Activated CD4-positive, alpha-beta memory T cell treated with anti-CD3 and anti-CD28 coated beads for 36 hours (primary cell): ENCODE data around the gene PITRM1. TPM values are rescaled to one million over a fixed set of nuclear protein-coding genes. Genes with fewer than 3 reads are reported as not detected.
"Not testable (repeated sequence)": the region's sequence is repeated elsewhere in the genome, so short reads cannot be mapped to it uniquely, and the experiment has no call there.

Experiments used
- CTCF ChIA-PET: fragments of 350-600 bp; sonication (Branson Sonifier 250); formaldehyde crosslinking; loops from one replicate; lab custom pipeline; 2021; ENCODE audit warnings: antibody characterized with exemption, inconsistent platforms; lab: Charles Lee
- POLR2A ChIA-PET: fragments of 350-600 bp; sonication (Branson Sonifier 250); formaldehyde crosslinking; loops from one replicate; lab custom pipeline; 2021; ENCODE audit warnings: antibody characterized with exemption; lab: Charles Lee
- DNase-seq: peaks from one replicate; pipeline ENCODE4 v3.0.0-alpha.2; 2020
- H3K27ac Mint-ChIP-seq: one replicate; pipeline ENCODE4 v1.8.0; 2021; ENCODE audit warnings: mixed read lengths
- H3K27me3 Mint-ChIP-seq: one replicate; pipeline ENCODE4 v1.8.0; 2021; ENCODE audit warnings: mixed read lengths
- H3K36me3 Mint-ChIP-seq: one replicate; pipeline ENCODE4 v1.8.0; 2021; ENCODE audit warnings: mixed read lengths
- H3K4me1 Mint-ChIP-seq: one replicate; pipeline ENCODE4 v1.8.0; 2021; ENCODE audit warnings: low read depth, mixed read lengths
- H3K4me3 Mint-ChIP-seq: one replicate; pipeline ENCODE4 v1.8.0; 2021; ENCODE audit warnings: mild to moderate bottlenecking, mixed read lengths
- H3K9me3 Mint-ChIP-seq: one replicate; pipeline ENCODE4 v1.8.0; 2021; ENCODE audit warnings: mixed read lengths
- intact Hi-C: fragments of 100-400 bp; cut with micrococcal nuclease; formaldehyde crosslinking; loops from one replicate; pipeline ENCODE4 v1.15.1; 2023
- total RNA-seq, 2 experiments: library from RNA; stranded (reverse); gene quantifications; one replicate each; pipeline ENCODE4 v1.2.3, GENCODE V29; 2021

The PITRM1 gene
- total RNA-seq, 2 experiments from 2014 or later = 103 to 109 TPM

GRCh38 chr10:3179174-3179573 lies 6.6 kb upstream of the PITRM1 start:
- H3K36me3 Mint-ChIP-seq = no peaks in the 10 kb centered on the region
- intact Hi-C loops = no loop called here
- CTCF ChIA-PET = interaction anchor here (0.6 kb wide), 1 partner anchor 14 kb away, joined by 3 read pairs; no protein-coding TSS in a partner anchor
- no peak for DNase-seq
- H3K27ac Mint-ChIP-seq = no peak overlapping the region
- H3K4me1 Mint-ChIP-seq = no peaks in the 10 kb centered on the region
- POLR2A ChIA-PET = no interaction called here
- H3K9me3 Mint-ChIP-seq = no peaks in the 10 kb centered on the region
- H3K27me3 Mint-ChIP-seq = peaks cover 20% of the 10 kb centered on the region
- no peak overlapping the region for H3K4me3 Mint-ChIP-seq

GRCh38 chr10:3178042-3178441 lies 5.5 kb upstream of the PITRM1 start:
- H3K27me3 Mint-ChIP-seq = peaks cover 13% of the 10 kb centered on the region
- CTCF ChIA-PET = no interaction called here
- H3K4me3 Mint-ChIP-seq = no peak overlapping the region
- POLR2A ChIA-PET = no interaction called here
- DNase-seq = no peak
- H3K4me1 Mint-ChIP-seq = peaks cover 3% of the 10 kb centered on the region
- intact Hi-C loops = no loop called here
- H3K27ac Mint-ChIP-seq = no peak overlapping the region
- no peaks in the 10 kb centered on the region for H3K9me3 Mint-ChIP-seq
- H3K36me3 Mint-ChIP-seq = no peaks in the 10 kb centered on the region

- Mint-ChIP-seq H3K4me3 (peak overlapping the region; percentile 78), H3K27me3 (no peaks in the 10 kb centered on the region), H3K9me3 (peaks cover 3% of the 10 kb centered on the region), H3K27ac (peak overlapping the region; percentile 83), H3K36me3 (peaks cover 20% of the 10 kb centered on the region), H3K4me1 (peaks cover 25% of the 10 kb centered on the region)
- ChIA-PET POLR2A (interaction anchor here (0.9 to 2.2 kb wide), 6 partner anchors 9 to 612 kb away, joined by 3 to 7 read pairs (median 4); partner anchors contain the start of gene KLF6), CTCF (interaction anchor here (1.2 to 1.3 kb wide), 2 partner anchors 20 to 24 kb away, joined by 3 to 6 read pairs; no protein-coding TSS in a partner anchor)
- no peak for DNase-seq
- intact Hi-C loops = loop anchor here (2.0 kb wide), 2 partner anchors 103 to 223 kb away; no protein-coding TSS in a partner anchor
Observed at GRCh38 chr10:3173171-3173878, 743 bp upstream of the PITRM1 start.

GRCh38 chr10:3172081-3172445 lies 519 bp downstream of the PITRM1 start:
- peak; percentile 63 for DNase-seq
- Mint-ChIP-seq H3K9me3 (peaks cover 3% of the 10 kb centered on the region), H3K27me3 (no peaks in the 10 kb centered on the region), H3K27ac (peak overlapping the region; percentile 86), H3K4me3 (peak overlapping the region; percentile 86), H3K36me3 (peaks cover 31% of the 10 kb centered on the region), H3K4me1 (peaks cover 27% of the 10 kb centered on the region)
- intact Hi-C loops = loop anchor here (1.0 to 2.0 kb wide), 3 partner anchors 77 to 221 kb away; no protein-coding TSS in a partner anchor
- ChIA-PET POLR2A (interaction anchor here (0.8 to 2.2 kb wide), 7 partner anchors 8 to 613 kb away, joined by 3 to 7 read pairs (median 5); partner anchors contain the start of gene KLF6), CTCF (interaction anchor here (1.2 to 1.3 kb wide), 2 partner anchors 22 to 25 kb away, joined by 3 to 6 read pairs; no protein-coding TSS in a partner anchor)

GRCh38 chr10:3171488-3171887 lies 1.1 kb downstream of the PITRM1 start:
- H3K9me3 Mint-ChIP-seq, CTCF ChIA-PET, intact Hi-C loops, DNase-seq, H3K27me3 Mint-ChIP-seq, POLR2A ChIA-PET: not testable (repeated sequence)
- H3K4me3 Mint-ChIP-seq = peak overlapping the region; percentile 86
- peaks cover 27% of the 10 kb centered on the region for H3K4me1 Mint-ChIP-seq
- H3K27ac Mint-ChIP-seq = peak overlapping the region; percentile 86
- H3K36me3 Mint-ChIP-seq = peaks cover 36% of the 10 kb centered on the region

- no peaks in the 10 kb centered on the region for H3K27me3 Mint-ChIP-seq
- ChIA-PET POLR2A (no interaction called here), CTCF (no interaction called here)
- no peak for DNase-seq
- H3K27ac Mint-ChIP-seq = no peak overlapping the region
- intact Hi-C loops = no loop called here
- H3K4me1 Mint-ChIP-seq = peaks cover 27% of the 10 kb centered on the region
- H3K9me3 Mint-ChIP-seq = peaks cover 3% of the 10 kb centered on the region
- no peak overlapping the region for H3K4me3 Mint-ChIP-seq
- H3K36me3 Mint-ChIP-seq = peaks cover 54% of the 10 kb centered on the region
Observed at GRCh38 chr10:3169673-3170072, 2.9 kb downstream of the PITRM1 start.

- Mint-ChIP-seq H3K36me3 (peaks cover 54% of the 10 kb centered on the region), H3K4me1 (peaks cover 27% of the 10 kb centered on the region), H3K27ac (no peak overlapping the region), H3K9me3 (peaks cover 3% of the 10 kb centered on the region), H3K27me3 (no peaks in the 10 kb centered on the region), H3K4me3 (no peak overlapping the region)
- ChIA-PET POLR2A (no interaction called here), CTCF (interaction anchor here (0.6 kb wide), 1 partner anchor 11 kb away, joined by 3 read pairs; no protein-coding TSS in a partner anchor)
- intact Hi-C loops = no loop called here
- DNase-seq = no peak
Observed at GRCh38 chr10:3169271-3169670, 3.3 kb downstream of the PITRM1 start.

GRCh38 chr10:3167611-3168330 lies 4.8 kb downstream of the PITRM1 start:
- POLR2A ChIA-PET = no interaction called here
- Mint-ChIP-seq H3K9me3 (peaks cover 3% of the 10 kb centered on the region), H3K27ac (no peak overlapping the region), H3K27me3 (no peaks in the 10 kb centered on the region), H3K4me3 (no peak overlapping the region), H3K4me1 (peaks cover 22% of the 10 kb centered on the region), H3K36me3 (peaks cover 64% of the 10 kb centered on the region)
- CTCF ChIA-PET = no interaction called here
- intact Hi-C loops = no loop called here
- DNase-seq = no peak

- Mint-ChIP-seq H3K4me3 (no peak overlapping the region), H3K9me3 (peaks cover 3% of the 10 kb centered on the region), H3K36me3 (peaks cover 71% of the 10 kb centered on the region), H3K27ac (no peak overlapping the region), H3K4me1 (peaks cover 22% of the 10 kb centered on the region), H3K27me3 (no peaks in the 10 kb centered on the region)
- ChIA-PET POLR2A (no interaction called here), CTCF (no interaction called here)
- intact Hi-C loops = no loop called here
- no peak for DNase-seq
Observed at GRCh38 chr10:3166496-3167290, 5.9 kb downstream of the PITRM1 start.

GRCh38 chr10:3165196-3165595 lies 7.4 kb downstream of the PITRM1 start:
- Mint-ChIP-seq H3K36me3 (peaks cover 72% of the 10 kb centered on the region), H3K9me3 (peaks cover 3% of the 10 kb centered on the region), H3K27ac (no peak overlapping the region), H3K27me3 (no peaks in the 10 kb centered on the region), H3K4me1 (peaks cover 13% of the 10 kb centered on the region), H3K4me3 (no peak overlapping the region)
- intact Hi-C loops = no loop called here
- no peak for DNase-seq
- ChIA-PET POLR2A (no interaction called here), CTCF (no interaction called here)

- no peak for DNase-seq
- H3K27ac Mint-ChIP-seq = no peak overlapping the region
- no peak overlapping the region for H3K4me3 Mint-ChIP-seq
- ChIA-PET POLR2A (interaction anchor here (1.7 kb wide), 1 partner anchor 9 kb away, joined by 7 read pairs; the partner anchor contains the start of gene PITRM1), CTCF (no interaction called here)
- intact Hi-C loops = no loop called here
- H3K36me3 Mint-ChIP-seq = peaks cover 73% of the 10 kb centered on the region
- no peaks in the 10 kb centered on the region for H3K27me3 Mint-ChIP-seq
- no peaks in the 10 kb centered on the region for H3K9me3 Mint-ChIP-seq
- peaks cover 7% of the 10 kb centered on the region for H3K4me1 Mint-ChIP-seq
Observed at GRCh38 chr10:3163879-3164278, 8.7 kb downstream of the PITRM1 start.
